ENCODE measurements around the gene ARID1B.

DNA sequence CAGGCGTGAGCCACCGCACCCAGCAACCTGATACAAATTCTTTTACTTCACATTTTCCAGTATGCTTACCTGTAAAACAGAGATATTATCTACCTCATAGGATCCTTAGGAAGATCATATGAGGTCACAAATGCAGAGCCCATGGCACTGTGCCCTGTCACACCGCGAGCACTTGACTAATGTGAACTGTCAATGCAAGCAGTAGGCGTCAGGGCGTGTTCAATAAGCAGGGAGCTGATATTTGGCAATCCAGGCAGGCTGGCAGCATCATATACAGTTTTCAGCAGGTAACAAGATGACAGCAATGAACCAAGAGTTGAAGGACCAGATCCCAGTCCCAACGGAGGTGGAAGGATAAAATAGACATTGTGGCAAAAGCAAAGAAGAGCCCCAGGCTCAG is 14.6 kb upstream of the ARID1B start:
- TF ChIP-seq, protein P1, sequence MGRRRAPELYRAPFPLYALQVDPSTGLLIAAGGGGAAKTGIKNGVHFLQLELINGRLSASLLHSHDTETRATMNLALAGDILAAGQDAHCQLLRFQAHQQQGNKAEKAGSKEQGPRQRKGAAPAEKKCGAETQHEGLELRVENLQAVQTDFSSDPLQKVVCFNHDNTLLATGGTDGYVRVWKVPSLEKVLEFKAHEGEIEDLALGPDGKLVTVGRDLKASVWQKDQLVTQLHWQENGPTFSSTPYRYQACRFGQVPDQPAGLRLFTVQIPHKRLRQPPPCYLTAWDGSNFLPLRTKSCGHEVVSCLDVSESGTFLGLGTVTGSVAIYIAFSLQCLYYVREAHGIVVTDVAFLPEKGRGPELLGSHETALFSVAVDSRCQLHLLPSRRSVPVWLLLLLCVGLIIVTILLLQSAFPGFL (CRISPR knock-in tag; IDR thresholded peaks at IDR 0.05): no peak
- TF ChIP-seq, protein P2, sequence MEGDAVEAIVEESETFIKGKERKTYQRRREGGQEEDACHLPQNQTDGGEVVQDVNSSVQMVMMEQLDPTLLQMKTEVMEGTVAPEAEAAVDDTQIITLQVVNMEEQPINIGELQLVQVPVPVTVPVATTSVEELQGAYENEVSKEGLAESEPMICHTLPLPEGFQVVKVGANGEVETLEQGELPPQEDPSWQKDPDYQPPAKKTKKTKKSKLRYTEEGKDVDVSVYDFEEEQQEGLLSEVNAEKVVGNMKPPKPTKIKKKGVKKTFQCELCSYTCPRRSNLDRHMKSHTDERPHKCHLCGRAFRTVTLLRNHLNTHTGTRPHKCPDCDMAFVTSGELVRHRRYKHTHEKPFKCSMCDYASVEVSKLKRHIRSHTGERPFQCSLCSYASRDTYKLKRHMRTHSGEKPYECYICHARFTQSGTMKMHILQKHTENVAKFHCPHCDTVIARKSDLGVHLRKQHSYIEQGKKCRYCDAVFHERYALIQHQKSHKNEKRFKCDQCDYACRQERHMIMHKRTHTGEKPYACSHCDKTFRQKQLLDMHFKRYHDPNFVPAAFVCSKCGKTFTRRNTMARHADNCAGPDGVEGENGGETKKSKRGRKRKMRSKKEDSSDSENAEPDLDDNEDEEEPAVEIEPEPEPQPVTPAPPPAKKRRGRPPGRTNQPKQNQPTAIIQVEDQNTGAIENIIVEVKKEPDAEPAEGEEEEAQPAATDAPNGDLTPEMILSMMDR (IDR thresholded peaks at IDR 0.05 in 2 of 3, conservative IDR thresholded peaks at IDR 0.05 in 1 of 3; ENCODE audit: insufficient read depth in 2 of 3, low read depth in 1 of 3, low read length in 3 of 3): no peak
- TF ChIP-seq ZNF282 (CRISPR knock-in tag; IDR thresholded peaks at IDR 0.05) (no peak), ZNF668 (CRISPR knock-in tag; IDR thresholded peaks at IDR 0.05) (no peak), MAFK (IDR thresholded peaks at IDR 0.05; ENCODE audit: low read length) (no peak), JUN (IDR thresholded peaks at IDR 0.05; ENCODE audit: borderline replicate concordance, low read depth, low read length) (no peak), JUN (CRISPR knock-in tag; IDR thresholded peaks at IDR 0.05; ENCODE audit: borderline replicate concordance) (no peak), SMARCA5 (IDR thresholded peaks at IDR 0.05) (no peak), SIN3B (IDR thresholded peaks at IDR 0.05; ENCODE audit: low read depth) (no peak), RCOR1 (IDR thresholded peaks at IDR 0.05; ENCODE audit: borderline replicate concordance in 1 of 2, low read depth in 2 of 2, low read length in 2 of 2) (no peak), CBX2 (IDR thresholded peaks at IDR 0.05; ENCODE audit: insufficient read depth, low read length, poor library complexity, severe bottlenecking) (no peak), SP2 (IDR thresholded peaks at IDR 0.05; ENCODE audit: extremely low read depth, low read depth, low read length, poor library complexity, severe bottlenecking) (no peak), ARID1B (IDR thresholded peaks at IDR 0.05) (no peak), POLR2A (conservative IDR thresholded peaks at IDR 0.05) (no peak), POLR2AphosphoS5 (IDR thresholded peaks at IDR 0.05; ENCODE audit: control insufficient read depth, insufficient read depth, low read depth, low read length) (no peak)
